PC-9 (cell line): ENCODE data around the gene RING1.

Experiments used
- EZH2 ChIP-seq: fragments of 200-600 bp; sonication (generic); IDR thresholded peaks from 2 replicates; pipeline ENCODE4 v1.8.0; 2017; ENCODE audit warnings: antibody characterized with exemption, low read depth
- TF ChIP-seq, protein P1 (sequence below): fragments of 200-600 bp; sonication (generic); conservative IDR thresholded peaks from 2 replicates; pipeline ENCODE4 v1.6.1; 2017; ENCODE audit warnings: mixed run types, antibody characterized with exemption, mild to moderate bottlenecking, moderate library complexity

DNA sequence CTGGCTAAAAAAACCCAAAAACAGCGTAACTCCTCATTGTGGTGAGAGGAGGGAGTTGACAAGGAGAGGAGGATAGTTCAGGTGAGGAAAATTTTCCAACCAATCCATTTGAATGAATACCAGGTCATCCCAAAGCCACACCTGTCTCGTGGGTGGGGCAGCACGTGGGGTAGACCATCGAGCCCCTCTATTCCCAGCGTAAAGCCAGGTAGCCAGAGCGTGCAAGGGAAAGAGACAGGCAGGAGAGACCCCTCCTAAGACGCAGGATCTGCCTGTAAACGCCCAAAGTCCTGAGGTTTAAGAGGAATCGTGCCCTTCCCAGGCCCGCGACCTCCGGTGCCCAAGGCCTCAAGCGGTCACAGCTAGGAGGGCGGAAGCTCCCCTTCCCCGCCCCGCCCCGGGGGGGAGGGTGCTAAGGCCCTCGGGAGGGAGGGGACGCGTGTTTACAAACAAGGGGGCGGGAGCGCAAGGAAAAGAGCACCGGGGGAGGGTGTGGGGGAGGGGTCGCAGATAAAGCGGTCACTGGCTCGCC lies 8.5 kb upstream of the RING1 start:
- TF ChIP-seq, protein P1, sequence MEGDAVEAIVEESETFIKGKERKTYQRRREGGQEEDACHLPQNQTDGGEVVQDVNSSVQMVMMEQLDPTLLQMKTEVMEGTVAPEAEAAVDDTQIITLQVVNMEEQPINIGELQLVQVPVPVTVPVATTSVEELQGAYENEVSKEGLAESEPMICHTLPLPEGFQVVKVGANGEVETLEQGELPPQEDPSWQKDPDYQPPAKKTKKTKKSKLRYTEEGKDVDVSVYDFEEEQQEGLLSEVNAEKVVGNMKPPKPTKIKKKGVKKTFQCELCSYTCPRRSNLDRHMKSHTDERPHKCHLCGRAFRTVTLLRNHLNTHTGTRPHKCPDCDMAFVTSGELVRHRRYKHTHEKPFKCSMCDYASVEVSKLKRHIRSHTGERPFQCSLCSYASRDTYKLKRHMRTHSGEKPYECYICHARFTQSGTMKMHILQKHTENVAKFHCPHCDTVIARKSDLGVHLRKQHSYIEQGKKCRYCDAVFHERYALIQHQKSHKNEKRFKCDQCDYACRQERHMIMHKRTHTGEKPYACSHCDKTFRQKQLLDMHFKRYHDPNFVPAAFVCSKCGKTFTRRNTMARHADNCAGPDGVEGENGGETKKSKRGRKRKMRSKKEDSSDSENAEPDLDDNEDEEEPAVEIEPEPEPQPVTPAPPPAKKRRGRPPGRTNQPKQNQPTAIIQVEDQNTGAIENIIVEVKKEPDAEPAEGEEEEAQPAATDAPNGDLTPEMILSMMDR: no peak
- TF ChIP-seq EZH2: no peak
